HUDEP-2 (cell line): ENCODE data around the gene INIP.

Experiments
- DNase-seq, 76 experiments: peaks; one replicate each; lab custom pipeline; 2025; ENCODE audit not compliant: unreplicated experiment in 76 of 76; lab: John Stamatoyannopoulos, UW

Gene INIP

GRCh38 chr9:112717661-112718331 lies at the start of gene INIP:
Gene INIP (minus strand): TSS chr9:112718117. CDS start chr9:112716485, 1,632 bp downstream.
- DNase-seq: peak; percentile 3 to 98 (median 92)

GRCh38 chr9:112765281-112765680 lies 47.4 kb upstream of the INIP start:
- DNase-seq: no peak

- no peak for DNase-seq
These were observed 46.9 kb upstream of the INIP start for GRCh38 chr9:112764837-112765236.

- peak in 21 of 76 experiments; percentile 0 to 48 (median 16) for DNase-seq
These were observed 46.4 kb upstream of the INIP start for GRCh38 chr9:112764344-112764743.

- no peak for DNase-seq
These were observed 45.0 kb upstream of the INIP start for GRCh38 chr9:112762726-112763518.

- DNase-seq: no peak
These were observed 44.2 kb upstream of the INIP start for GRCh38 chr9:112761912-112762655.

GRCh38 chr9:112760821-112761220 lies 42.9 kb upstream of the INIP start:
- no peak for DNase-seq

- DNase-seq: no peak
These were observed 40.0 kb upstream of the INIP start for GRCh38 chr9:112757940-112758339.

GRCh38 chr9:112757282-112757883 lies 39.5 kb upstream of the INIP start:
- DNase-seq: peak in 9 of 76 experiments; percentile 9 to 33 (median 19)

GRCh38 chr9:112755675-112756074 lies 37.8 kb upstream of the INIP start:
- DNase-seq: no peak

GRCh38 chr9:112755016-112755427 lies 37.1 kb upstream of the INIP start:
- DNase-seq: no peak

- DNase-seq: no peak
These were observed 36.7 kb upstream of the INIP start for GRCh38 chr9:112754578-112754977.

GRCh38 chr9:112753725-112754124 lies 35.8 kb upstream of the INIP start:
- no peak for DNase-seq

GRCh38 chr9:112752334-112753125 lies 34.6 kb upstream of the INIP start:
- DNase-seq: no peak

- DNase-seq: peak in 26 of 76 experiments; percentile 1 to 66 (median 18)
These were observed 33.3 kb upstream of the INIP start for GRCh38 chr9:112751056-112751795.

GRCh38 chr9:112750764-112751055 lies 32.8 kb upstream of the INIP start:
- no peak for DNase-seq

GRCh38 chr9:112750016-112750763 lies 32.3 kb upstream of the INIP start, which contains the start of gene SNX30:
Gene SNX30 (plus strand): TSS chr9:112750760. CDS start chr9:112751002, 242 bp downstream.
- DNase-seq: peak in 74 of 76 experiments; percentile 22 to 90 (median 77)

- no peak for DNase-seq
These were observed 29.2 kb upstream of the INIP start for GRCh38 chr9:112747094-112747493.

GRCh38 chr9:112744177-112744576 lies 26.3 kb upstream of the INIP start:
- no peak for DNase-seq
